NCI-H2196 (cell line): ENCODE measurements around the gene ERCC2.
A peak's percentile ranks its signal among the peaks of the same experiment; 100 is the strongest.

Experiments used
- DNase-seq: peaks from one replicate; lab custom pipeline; 2025; ENCODE audit not compliant: unreplicated experiment; lab: John Stamatoyannopoulos, UW

The ERCC2 gene

DNA sequence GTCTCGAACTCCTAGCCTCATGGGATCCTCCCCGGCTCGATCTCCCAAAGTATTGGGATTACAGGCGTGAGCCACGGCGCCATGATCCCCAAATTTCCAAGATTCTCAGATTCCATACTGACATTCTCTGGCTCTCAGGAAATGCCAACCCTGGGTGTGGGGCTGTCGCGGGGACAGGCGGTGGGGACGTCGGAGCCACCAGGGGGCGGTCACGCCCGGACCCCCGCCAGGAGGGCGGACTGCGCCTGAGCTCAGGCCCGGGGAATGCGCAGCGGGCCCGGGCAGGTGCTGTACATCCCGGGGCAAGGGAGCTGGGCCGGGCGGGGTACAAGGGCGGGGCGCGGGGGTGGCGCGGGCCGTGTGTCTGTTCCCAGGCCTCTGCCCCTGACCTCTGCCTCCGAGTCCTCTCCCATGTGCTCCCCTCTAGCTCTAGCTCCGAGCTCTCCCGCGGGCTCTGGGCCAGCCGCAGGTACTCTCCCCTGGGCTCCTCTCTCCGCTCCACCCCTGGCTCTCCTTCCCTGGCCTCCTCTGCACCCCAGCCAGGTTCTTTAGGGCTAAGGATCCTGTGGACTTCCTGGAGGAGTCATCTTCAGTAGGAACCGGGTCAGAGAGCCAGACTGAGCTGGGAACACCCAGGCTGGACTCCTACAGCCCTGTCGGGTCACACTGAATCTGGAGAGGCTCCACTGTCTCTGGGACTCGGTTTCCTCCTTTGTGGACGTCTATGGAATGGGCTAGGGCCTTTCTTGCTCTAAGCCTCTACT is 32.1 kb upstream of the ERCC2 start:
- no peak for DNase-seq

DNA sequence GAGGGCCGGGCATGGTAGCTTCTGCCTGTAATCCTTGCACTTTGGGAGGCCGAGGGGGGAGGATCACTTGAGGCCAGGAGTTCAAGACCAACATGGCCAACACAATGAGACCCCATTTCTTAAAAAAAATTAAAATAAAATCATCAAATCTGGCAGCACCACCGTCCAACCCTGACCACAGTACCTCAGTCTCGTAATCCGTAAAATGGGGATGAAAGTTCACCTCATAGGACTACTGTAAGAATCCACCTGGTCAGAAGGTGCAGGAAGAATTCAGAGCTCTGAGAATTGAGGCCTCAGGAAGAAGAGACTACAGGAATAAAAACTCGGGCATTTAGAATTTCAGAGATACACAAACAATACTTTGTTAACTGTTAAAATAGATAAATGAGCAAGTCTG is 31.4 kb upstream of the ERCC2 start:
- no peak for DNase-seq

DNA sequence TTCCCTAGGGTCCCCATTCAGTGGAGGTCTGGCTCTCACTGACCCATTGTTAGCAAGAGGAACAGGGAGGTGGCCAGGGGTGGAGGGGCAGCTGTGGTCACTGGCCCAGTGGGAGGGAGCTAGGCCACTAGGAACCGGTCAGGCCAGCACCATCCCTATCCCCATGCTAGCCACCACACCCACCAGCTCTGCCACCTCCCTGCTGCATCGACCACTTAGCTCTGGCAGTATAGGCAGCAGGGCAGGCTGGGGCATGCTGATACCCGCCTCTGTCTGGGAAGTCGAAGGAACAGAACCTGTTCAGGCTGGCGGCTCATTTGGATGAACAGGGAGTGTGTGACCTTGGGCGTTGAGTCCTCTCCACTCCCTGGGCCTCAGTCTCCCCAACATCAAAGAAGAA is 29.8 kb upstream of the ERCC2 start:
- DNase-seq: no peak

DNA sequence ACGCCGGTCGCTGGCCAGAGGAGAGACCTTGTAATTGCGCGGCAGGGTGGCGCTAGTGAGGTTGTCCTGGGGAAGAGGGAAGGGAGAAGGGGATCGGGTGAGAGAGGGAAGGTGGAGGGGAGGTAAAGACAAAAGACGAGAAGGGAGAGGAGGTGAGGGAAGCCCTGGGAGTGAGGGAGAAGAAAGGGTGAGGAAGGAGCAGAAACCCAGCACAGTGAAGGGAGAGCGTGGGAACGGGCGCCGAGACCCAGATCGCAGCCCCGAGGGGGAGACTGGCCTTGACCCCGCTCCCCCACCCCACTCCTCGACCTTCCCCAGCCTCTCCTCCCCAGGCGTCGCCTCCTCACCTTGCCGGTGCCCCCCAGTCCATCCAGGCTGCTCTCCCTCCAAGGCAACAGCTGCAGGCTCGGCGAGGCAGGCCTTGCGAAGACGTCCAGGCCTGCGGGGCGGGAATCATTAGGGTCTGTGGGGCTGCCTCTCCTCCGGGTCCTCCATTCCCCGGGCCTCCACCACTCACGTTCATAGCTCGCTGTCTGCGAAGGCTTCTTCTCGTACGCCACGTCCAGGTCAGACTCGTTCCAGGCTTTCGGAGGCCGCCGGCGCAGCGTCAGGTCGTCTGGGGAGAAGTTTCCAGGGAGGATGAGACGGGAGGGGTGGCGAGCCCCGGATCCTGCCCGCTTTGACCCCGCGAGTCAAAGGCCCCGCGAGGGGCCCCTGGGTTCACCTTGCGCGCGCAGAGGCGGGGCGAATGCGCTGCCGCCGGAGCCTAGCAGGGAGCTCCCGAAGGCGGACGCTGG is 25.6 kb upstream of the ERCC2 start:
- no peak for DNase-seq

DNA sequence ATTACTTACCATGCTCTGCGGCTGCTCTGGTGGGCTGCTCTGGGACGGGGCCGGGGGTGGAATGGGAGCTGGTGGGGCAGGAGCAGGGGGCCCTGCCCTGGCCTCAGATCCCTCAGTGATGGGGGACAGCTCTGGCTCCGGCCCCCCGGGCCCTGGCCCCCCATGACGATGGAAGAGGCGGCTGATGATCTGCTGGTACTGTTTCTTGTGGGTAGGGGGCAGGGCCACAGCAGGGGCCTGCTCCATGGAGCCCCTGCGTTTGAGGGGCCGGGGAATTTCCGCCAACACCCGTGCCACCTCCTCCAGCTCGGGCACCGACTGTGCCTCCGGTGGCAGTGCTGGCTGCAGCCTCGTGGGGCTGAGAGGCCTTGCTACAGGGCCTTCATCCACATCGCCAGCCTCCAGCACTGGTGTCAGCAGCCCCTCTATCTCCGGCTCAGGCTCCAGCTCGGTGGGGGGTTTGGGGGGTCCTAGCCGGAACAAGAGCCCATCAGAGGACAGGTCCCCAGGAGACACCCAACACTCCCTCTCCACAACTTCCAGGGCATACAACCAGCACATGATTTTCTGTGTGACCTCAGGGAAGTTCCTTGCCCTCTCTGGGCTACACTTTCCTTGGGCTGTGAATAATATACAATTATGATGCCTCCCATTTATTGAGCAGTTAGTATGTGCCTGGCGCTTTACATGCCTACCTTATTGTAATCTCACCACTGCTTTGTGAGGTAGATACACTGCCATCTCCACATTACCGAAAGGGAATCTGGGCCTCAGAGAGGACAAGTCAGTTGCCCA is 21.7 kb upstream of the ERCC2 start:
- no peak for DNase-seq

DNA sequence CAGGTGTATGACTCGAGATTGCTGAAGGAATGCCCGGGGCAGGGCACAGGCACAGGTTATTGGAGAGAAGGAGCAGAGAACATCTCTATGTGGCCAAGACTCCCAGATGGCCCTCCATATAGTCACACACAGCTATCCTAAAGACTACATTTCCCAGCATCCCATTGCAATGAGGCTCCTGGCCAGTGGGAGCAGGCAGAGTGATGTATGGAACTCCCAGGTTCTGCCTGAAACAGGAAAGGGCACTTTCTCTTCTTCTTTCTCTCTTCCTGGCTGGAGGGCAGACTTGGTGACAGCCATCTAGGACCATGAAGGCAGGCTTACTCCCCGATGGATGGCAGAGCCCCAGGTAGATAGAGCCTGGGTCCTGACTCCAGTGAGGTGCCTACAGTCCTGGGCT is 21.0 kb upstream of the ERCC2 start:
- DNase-seq: peak; percentile 35

DNA sequence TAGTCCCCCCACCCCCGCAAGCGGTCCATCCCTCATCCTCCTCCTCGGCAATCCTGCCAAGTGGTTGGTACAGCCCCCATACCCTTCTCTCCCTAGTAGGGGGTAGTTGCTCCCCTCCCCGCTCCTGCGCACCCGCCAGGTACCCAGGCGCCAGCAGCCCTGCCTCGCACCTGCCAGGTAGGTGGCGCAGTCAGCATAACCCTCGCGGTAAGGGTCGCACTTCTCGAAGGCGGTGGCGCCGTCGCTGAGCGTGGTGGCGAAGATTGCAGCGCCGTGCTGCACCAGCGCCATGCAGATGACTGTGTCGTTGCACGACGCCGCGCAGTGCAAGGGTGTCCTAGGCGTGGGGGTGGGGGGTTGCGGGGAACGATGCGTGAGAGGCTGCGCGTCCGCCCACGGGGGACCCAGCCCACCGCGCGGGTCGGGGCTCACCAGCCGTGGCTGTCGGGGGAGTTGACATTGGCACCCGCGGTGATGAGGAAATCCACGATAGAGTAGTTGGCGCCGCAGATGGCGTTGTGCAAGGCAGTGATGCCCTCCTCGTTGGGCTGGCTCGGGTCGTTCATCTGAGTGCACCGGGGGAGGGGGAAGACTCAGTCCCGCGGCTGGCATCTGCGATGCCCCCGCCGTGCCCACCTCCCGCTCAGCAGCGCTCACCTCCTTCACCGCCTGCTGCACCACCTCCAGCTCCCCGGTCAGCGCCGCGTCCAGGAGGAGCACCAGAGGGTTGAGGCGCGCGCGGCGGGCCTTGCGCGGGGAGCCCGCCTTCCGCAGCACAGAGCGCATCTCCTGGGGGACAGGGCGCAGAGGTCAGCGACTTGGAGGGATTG is 15.2 kb upstream of the ERCC2 start:
- DNase-seq: no peak

DNA sequence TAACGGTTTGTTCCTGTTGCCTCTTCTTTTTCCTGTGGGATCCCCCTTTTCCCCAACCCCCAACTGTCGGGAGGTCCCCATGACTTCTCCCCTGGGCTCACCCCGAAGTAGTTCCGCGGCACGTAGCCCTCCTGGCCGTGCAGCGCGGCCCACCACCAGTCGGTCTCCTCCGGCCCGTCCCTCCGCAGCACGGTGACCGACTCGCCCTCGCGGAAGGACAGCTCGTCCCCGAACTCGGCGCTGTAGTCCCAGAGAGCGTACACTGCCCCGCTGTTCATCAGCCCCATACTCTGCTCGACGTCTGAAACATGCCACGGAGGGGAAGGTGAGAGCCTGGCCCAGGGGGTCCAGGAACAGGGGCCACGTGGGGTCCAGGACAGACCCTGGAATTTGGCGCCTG is 12.1 kb upstream of the ERCC2 start:
- no peak for DNase-seq

DNA sequence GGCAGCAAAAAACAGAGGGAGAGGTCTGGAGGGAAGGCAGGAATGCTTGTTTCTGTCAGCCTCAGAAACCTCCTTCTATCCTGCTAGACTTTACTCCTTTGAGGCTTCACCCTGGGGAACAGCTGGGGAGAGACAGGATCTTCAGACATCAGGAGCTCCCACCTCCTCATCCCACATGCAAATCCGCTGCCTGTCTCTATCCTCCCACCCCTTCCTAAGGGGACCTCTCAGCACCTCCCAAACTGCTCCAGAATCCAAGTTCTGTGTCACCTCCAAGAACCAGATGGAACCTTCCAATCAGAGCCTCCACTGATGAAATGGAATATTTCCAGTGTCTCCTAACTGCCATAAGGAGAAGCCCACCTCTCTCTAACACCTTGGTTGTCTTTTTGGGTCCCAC is 9.7 kb upstream of the ERCC2 start:
- no peak for DNase-seq

DNA sequence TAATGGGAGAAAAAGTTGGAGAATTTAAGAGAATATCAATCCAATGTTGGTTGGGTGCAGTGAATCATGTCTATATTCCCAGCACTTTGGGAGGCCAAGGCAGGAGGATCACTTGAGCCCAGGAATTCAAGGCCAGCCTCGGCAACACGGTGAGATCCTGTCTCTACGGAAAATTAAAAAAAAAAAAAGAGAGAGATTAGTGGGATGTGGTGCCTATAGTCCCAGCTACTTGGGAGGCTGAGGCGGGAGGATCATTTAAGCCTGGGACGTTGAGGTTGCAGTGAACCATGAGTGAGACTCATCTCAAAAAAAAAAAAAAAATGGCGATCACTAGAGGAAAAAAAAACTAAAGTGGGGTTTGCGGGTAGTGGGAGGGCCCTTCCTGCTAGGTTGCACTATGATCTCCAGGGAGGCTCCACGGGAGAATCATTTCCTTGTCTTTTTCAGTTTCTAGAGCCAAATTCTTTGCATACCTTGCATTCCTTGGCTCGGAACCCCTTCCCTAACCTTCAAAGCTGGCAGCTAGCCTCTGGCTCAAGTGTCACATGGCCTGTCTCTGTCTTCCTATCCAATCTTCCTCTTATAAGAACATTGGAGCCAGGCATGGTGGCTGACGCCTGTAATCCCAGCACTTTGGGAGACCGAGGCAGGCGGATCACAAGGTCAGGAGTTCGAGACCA is 5.8 kb upstream of the ERCC2 start:
- no peak for DNase-seq

DNA sequence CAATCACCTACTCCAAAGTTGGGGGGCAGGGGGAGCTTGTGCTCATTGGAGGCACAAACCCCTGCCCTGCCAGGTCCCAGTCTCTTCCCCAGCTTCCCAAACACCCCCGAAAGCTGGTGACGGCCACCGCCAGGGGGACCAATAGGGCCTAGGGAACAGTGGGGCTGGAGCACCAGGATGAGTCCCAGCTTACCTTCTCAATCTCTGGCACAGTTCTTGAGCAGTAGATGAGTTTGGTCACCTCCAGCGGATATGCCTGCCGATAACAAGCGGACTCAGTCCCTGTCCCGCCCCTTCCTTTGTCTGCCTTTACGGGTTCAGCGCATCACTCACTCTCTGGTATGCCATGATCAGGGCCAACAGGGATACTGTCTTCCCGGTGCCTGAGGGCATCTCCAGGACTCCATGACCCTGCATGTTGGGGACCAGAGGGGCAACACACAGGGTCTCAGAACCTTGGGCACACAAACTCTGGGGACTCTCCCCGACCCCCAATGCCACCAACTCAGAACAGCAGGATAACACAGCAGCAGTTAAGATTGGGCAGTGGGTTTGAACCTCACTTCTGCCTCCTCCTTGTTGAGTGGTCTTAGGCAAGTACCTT is 1.5 kb downstream of the ERCC2 start:
- DNase-seq: no peak

DNA sequence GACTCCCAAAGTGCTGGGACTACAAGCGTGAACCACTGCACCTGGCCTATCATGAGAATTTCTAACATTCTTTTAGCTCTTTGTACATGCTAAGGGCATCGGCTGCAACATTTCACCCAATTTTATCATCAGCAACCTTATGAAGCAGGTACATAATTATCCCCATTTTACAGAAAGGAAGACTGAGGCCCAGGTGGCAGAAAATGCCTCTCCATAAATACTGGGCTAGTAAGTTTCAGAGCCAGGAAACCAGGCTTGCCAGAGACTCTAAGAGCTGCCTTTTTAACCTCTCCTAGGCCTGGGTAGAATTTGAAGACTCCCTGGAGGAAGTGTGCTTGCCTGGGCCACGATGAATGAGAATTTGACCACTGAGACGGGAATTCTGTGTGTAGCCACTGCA is 2.2 kb downstream of the ERCC2 start:
- no peak for DNase-seq

DNA sequence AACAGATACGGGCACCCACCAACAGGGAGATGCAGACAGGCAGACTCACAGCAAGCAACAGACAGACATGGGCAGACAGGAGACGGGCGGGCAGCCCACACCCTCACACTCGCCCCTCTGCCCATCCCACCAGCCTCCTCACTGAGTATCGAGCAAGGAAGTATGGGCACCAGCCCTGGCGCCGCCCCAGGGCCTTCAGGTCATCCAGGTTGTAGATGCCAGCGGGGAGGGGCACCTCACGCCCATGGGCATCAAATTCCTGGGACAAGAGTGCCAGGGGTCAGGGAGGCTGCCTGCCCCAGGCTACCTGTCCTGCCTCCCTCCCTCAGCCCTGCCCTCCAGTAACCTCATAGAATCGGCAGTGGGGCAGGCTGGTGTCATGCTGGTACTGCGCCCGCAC is 5.7 kb downstream of the ERCC2 start:
- no peak for DNase-seq

DNA sequence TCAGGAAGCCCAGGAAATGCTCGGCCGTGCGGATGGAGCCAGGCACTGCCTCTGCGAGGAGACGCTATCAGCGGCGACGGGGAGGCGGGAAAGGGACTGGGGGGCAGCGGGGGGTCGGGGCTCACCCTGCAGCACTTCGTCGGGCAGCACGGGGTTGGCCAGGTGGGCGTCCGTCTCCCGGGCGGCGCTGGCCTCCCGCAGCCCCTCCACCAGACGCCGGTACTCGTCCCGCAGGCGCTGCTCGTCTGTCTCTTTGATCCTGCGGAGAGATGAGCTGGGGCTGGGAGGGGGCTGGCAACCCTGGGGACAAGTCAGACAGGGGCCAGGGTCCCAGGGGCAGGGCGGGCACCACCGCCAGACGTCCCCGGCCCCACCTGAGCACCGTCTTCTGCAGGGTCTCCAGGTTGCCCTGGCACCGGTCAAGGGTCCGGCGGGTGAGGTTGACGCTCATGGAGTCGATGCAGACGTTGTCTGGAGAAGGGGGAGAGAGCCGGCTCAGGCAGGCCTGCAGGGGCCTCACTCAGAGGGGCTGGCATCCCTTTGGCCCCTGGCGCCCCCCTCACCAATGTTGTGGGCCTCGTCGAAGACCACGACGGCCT is 6.4 kb downstream of the ERCC2 start:
- DNase-seq: no peak

DNA sequence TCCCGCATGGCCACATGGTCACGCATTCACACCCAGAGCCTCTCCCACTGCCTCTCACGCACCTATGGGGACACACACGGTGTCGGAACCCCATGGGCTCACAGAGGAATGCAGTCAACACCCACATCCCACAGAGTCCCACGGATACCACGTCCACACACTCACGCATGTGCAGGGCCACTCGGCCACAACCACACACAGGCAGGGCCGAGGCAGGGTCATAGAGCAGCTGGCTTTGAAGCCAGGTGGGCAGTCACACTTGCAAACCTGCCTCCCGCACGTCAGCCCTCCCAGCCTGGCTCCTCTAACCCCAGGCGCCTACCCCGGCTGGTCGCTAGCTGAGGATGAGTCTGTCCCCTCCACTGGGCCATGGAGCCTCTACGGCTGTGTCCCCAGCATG is 8.1 kb downstream of the ERCC2 start:
- DNase-seq: no peak

DNA sequence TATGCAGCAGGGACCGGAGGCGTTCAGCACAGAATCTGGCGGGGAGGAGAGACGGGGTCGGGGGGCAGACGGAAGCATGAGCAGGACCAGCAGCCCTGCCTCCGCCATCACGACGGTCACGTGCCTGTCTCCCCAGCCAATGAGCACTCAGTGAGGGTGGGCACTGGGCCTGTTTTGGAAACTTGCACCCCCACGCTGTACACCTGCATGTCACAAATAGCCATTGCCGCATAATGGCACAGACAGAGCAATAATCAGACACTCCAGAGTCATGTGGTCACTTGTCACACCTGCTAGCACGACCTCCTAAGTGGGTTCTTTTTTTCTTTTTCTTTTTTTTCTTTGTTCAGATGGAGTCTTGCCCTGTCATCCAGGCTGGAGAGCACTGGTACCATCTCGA is 8.8 kb downstream of the ERCC2 start:
- DNase-seq: no peak

DNA sequence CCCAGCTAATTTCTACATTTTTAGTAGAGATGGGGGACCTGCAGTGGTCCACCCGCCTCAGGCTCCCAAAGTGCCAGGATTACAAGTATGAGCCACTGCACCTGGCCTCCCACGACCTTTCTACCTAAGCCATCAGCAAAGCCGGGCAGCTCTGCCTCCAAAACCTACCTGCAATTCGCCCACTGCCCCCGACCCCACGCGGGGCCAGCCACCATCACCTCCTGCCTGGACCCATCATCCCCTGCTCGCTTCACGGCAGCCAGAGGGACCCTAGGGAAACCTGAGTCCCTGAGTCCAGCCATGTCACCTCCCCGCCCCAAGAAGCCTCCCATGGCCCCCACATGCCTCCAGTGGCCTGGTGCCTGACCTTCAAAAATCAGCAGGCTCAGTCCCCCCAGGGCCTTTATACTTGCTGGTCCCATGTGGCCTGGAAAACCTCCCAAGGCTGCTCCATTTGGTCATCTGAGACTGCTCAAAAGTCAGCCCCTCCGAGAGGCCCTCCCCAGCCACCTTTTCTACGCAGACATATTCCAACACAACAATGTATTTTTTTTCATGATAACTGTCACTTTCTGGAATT is 12.1 kb downstream of the ERCC2 start:
- no peak for DNase-seq

DNA sequence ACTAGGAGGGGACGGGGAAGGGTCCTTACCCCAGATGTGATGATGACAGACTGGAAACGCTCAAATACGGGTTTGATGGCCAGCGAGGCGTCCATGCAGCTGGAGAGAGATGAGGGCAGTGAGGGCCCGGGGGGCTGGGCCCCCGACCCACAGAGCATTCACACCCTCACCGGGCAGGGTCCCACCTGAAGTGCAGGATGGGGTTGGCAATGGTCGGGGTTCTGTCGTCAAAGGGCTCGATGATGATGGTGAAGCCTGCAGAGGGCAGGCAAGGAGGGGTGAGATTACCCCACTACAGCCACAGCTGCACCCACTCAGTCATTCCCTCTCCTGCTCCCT is 13.0 kb downstream of the ERCC2 start:
- DNase-seq: no peak

DNA sequence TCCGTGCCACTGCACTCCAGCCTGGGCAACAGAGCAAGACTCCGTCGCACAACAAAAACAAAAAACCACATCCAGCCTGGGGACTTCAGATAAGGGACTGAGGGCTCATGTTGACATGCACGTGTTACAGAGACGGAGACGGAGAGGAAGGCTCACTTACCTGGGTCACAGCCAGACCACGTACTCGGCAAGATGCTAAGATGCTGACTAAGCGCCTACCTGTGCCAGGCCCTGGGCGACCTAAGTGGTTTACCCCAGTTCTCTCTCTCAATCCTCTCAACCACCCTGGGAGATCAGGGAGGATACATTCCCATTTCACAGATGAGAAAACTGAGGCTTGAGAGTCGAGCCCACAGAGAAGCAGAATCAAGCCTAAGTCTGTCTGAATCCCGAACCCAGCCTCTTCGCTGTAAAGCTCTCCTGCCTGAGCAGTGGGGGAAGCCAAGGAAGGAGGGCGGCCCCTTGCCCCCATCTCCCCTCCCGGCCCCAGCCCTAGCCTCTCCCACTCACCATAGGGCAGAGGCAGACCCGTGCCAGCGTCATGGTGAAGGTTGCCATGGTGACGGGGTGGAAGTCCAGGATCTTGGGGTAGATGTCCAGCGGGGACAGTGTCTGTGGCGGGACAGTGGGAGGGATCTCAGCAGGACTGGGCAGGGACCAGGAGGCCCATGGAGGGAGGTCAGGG is 13.5 kb downstream of the ERCC2 start:
- no peak for DNase-seq
